HG02642 (cell line): ENCODE results near the gene WDR27.
"Not testable (repeated sequence)": the region's sequence is repeated elsewhere in the genome, so short reads cannot be mapped to it uniquely, and the experiment has no call there.

ENCODE experiments used
- ATAC-seq: cut with Tn5 transposase; IDR thresholded peaks from one replicate; pipeline ENCODE4 v1.9.1; 2021; ENCODE audit warnings: mild to moderate bottlenecking; ENCODE audit not compliant: unreplicated experiment, poor library complexity

WDR27 gene

GRCh38 chr6:169539176-169539897 lies 162.5 kb downstream of the WDR27 start:
- no peak for ATAC-seq

- no peak for ATAC-seq
Observed at GRCh38 chr6:169536446-169537170, 165.2 kb downstream of the WDR27 start.

DNA sequence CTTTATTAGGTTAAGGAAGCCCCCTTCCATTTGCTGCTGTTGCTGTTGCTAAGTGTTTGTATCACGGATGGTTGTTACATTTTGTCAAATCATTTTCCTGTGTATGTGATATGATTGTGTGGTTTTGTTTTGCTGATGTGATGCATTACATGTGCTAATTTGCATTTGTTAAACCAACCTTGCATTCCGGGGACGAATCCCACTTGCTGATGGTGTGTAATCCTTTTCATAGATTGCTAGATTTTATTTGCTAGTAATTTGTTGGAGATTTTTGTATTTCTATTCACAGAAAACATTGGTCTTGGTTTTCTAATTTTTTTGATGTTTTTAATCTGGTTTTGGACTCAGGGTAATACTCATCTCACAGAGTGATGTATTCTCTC lies 167.8 kb downstream of the WDR27 start:
- ATAC-seq = no peak

- no peak for ATAC-seq
Observed at GRCh38 chr6:169533301-169534038, 168.4 kb downstream of the WDR27 start.

- no peak for ATAC-seq
Observed at GRCh38 chr6:169530752-169531123, 171.1 kb downstream of the WDR27 start.

- ATAC-seq = no peak
Observed at GRCh38 chr6:169529931-169530751, 171.7 kb downstream of the WDR27 start.

DNA sequence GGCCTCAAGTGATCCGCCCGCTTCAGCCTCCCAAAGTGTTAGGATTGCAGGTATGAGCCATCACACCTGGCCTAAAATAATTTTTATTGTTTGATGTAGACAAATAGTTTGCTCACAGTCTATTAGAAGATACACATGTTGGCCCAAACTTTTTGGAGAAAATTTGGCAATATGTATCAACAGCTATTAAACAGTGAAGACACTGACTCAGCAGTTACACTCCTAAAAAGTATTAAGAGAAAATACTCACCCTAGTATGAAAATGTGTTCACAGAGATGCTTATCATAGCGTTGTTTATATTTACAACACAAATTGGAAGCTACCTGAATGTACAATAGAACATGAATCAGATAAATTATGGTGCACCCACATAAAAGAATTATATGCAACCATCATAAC lies 173.1 kb downstream of the WDR27 start:
- no peak for ATAC-seq

GRCh38 chr6:169527306-169527705 lies 174.5 kb downstream of the WDR27 start:
- no peak for ATAC-seq

- ATAC-seq = no peak
Observed at GRCh38 chr6:169521825-169522224, 180.0 kb downstream of the WDR27 start.

DNA sequence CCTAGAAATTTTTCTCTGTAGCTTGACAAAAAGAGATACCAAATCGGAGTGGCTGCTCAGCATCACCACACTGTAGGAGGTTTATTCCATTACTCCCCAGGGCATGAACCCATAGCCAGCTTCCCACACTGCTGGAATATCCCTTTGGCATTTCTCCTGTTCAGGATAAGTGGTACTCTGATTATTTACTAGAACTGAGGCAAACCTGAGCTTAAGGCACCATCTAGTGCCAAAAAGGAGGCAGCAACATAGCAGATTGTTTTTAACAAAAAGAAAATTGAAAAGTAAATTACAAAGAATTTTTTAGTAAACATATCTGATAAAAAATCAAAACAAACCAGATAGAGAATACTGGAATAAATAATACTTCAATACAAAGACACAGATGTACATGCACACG lies 181.7 kb downstream of the WDR27 start:
- ATAC-seq = no peak

DNA sequence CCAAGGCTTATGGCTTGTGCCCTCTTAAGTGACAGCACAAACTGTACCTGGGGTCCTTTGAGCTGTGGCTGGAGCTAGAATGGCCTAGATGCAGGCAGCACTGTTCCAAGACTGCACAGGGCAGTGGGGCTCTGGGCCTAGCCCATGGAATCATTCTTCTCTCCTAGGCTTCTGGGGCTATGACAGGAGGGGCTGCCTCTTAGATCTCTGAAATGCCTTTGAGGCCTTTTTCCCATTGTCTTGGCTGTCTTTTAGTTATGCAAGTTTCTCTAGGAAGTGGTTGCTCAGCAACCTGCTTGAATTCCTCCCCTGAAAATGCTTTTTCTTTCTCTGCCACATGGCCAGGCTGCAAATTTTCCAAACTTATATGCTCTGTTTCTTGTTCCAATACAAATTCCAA lies 183.4 kb downstream of the WDR27 start:
- ATAC-seq = no peak

- no peak for ATAC-seq
Observed at GRCh38 chr6:169513478-169514193, 188.2 kb downstream of the WDR27 start.

DNA sequence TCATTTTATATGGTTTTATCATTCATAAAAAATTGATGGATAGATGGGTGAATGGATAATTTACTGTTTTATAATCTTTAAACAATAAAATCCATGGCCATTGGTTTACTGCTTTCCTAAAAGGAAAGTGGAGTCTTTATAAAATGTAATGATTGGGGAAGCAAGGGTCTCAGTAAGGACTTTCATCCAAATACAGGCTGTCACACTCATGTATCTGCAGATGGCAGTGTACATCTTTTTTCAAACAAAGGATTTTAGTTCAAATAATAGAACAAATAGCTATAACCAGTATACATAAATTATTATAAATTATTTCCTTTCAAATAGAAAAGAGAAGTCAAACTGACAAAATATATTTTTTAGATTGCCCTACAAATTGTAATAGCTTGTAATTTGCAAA lies 190.0 kb downstream of the WDR27 start:
- ATAC-seq = not testable (repeated sequence)

DNA sequence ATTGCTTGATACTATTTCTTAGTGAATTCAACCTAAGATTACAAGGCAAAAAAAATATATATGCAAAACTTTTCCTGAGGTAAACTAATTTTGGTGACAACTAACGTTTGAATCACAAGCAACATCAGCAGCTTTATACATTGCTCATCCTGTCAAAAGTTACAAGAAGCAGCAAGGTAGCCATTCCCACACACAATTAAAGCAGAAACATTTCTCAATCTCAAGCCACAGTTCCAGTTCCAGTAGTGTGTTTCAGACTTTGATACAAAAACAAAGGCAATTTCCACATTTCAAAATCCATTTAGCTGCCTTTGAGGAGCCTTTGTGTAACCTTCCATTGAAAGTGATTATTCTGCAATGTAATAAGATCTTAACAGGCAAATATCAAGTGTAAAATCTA lies 191.0 kb downstream of the WDR27 start:
- ATAC-seq = no peak

DNA sequence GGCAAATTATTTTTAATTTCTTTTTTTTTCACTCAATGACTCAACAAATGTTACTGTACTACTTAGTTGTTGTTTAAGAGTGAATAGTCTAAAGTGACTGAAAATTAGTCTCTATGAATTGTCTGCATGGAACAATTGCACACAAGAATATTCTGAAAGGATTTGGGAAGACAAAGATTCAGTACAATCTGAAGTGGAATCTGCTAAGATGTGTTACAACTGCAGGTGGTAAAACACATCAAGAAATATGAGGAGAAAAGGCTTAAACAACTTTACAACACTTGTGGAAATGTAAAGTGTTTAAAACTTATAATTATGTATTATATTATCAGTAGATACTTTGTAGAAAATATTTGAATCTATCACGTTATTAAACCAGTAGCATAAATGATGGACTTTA lies 193.4 kb downstream of the WDR27 start:
- ATAC-seq = no peak

DNA sequence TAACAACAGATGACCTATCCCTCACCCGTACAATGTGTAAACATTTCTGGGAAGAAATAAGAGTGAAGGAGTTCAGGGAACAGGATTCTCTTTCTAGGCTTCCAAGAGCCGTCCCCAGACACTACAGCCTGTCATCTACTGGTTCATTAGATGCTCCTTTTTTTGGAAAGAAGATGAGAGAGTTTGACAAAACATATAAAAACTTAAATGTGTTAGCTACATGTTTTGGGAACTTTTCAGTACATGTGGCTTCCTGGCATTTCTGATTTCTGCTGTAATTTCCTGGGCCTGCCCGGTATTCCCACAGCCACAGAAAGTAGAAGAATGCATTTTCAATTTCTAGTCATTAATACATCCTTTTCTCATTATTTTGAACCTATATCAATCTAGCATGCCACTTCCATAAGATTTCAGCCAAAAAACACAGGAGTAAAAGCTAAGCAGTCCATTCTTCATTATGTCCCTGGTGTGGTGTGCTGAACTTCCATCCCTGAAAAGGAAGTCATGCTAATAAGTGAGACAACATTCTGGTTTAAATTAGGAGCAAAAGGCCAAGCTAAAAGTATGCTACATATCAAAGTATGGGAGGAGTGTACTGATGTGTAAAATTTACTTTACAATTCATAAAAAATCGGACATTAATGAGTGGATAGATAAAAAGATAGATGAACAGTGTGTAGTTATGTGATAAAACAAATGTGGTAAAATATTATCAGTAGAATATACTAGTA lies 198.2 kb downstream of the WDR27 start:
- no peak for ATAC-seq

- ATAC-seq = no peak
Observed at GRCh38 chr6:169502445-169502844, 199.4 kb downstream of the WDR27 start.

- no peak for ATAC-seq
Observed at GRCh38 chr6:169501777-169502313, 200.0 kb downstream of the WDR27 start.

DNA sequence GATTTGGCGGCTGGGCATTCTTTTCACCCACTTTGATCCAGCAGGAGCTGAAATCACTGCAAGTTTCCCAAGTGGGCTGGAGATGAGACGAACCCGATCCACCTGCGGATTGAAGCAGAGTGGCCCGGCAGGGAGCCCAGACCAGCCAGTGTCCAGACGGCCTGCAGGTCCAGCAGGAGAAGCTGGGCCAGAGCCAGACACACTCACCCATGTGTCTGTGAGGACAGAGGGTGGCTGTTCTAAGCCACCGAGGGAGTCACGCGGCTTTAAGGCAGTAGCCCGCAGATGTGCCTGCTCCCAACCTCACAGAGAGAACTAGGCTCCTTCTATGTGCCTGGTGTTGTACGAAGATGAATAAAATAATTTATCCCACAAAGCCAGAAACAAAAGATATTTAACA lies 200.7 kb downstream of the WDR27 start:
- ATAC-seq = no peak
